ENCODE data around the gene PPP3R1.

The PPP3R1 gene

GRCh38 chr2:68235090-68235489 lies 17.2 kb downstream of the PPP3R1 start:
- TF ChIP-seq GATA1 (IDR thresholded peaks at IDR 0.05; ENCODE audit: low read depth, low read length) (no peak), POLR2A (IDR thresholded peaks at IDR 0.05; ENCODE audit: low read length) (no peak)
- no peak for DNase-seq

DNA sequence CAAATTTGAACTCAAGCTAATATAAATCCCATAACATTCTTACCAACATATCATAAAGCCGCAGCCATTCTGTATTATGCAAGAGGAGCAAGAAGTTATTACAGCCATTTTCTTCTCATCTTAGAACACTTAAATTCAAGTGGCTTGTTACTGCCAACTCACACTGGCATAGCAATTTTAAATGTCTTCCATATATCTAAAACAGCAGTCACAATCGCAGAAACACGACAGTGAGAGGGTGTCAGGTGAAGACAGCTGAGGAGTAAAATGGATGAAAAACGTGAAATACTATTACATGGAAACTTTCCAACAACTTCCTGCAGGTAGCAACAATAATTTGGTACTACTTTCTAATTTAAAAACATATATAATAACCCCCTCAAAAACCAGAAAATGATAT lies 17.9 kb downstream of the PPP3R1 start:
- TF ChIP-seq GATA1 (IDR thresholded peaks at IDR 0.05; ENCODE audit: low read depth, low read length) (no peak), POLR2A (IDR thresholded peaks at IDR 0.05; ENCODE audit: low read length) (no peak)
- DNase-seq, result no peak

DNA sequence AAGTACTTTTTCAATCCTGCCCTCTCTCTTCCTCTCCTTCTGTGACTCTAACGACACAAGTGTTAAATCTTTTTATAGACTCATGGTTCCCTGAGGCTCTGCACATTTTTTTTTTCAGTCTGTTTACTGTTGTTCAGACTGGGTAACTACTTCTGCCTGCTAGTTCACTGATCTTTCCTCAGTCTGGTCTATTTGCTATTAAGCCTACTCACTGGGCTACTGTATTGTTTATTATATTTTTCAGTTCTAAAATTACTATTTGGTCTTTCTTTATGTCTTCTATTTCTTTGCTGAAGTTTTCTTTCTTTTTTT lies 21.3 kb downstream of the PPP3R1 start:
- DNase-seq, result no peak
- TF ChIP-seq GATA1 (IDR thresholded peaks at IDR 0.05; ENCODE audit: low read depth, low read length), result no peak
- TF ChIP-seq POLR2A (IDR thresholded peaks at IDR 0.05; ENCODE audit: low read length), result no peak

DNA sequence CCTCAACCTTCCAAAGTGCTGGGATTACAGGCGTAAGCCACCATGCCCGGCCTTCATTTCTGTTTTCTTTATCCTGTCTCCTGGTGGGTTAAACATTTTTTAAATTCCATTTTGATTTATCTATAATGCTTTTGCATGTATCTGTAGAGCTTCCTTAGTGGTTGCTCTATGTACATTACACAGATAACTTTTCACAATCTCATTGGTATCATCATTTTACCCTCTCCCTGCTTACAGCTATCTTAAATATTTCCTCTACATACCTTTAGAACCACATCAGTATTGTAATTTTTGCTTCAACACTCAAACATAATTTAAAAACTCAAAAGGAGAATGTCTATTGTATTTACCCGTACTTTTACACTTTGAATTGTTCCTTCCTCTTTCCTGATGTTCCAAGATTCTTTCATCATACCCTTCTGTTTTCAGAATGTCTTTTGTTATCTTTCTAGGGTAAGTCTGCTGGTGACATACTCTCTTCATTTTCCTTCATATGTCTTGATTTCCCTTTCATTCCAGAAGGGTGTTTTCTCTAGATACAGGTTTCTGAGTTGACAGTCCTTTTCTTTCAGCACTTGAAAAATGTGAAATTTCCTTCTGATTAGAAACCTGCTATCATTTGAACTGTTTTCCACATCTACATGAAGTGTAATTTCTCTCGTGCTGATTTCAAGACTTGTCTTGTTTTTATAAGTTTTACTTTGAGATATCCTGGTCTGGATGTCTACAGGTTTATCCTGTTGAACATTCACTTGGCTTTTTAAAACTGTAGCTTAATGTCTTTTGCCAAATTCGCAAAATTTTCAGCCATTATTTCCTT lies 21.9 kb downstream of the PPP3R1 start:
- no peak for TF ChIP-seq POLR2A (IDR thresholded peaks at IDR 0.05; ENCODE audit: low read length)
- no peak for DNase-seq

GRCh38 chr2:68226794-68227193 lies 25.5 kb downstream of the PPP3R1 start:
- TF ChIP-seq GATA1 (IDR thresholded peaks at IDR 0.05; ENCODE audit: low read depth, low read length) (no peak), POLR2A (IDR thresholded peaks at IDR 0.05; ENCODE audit: low read length) (no peak)

DNA sequence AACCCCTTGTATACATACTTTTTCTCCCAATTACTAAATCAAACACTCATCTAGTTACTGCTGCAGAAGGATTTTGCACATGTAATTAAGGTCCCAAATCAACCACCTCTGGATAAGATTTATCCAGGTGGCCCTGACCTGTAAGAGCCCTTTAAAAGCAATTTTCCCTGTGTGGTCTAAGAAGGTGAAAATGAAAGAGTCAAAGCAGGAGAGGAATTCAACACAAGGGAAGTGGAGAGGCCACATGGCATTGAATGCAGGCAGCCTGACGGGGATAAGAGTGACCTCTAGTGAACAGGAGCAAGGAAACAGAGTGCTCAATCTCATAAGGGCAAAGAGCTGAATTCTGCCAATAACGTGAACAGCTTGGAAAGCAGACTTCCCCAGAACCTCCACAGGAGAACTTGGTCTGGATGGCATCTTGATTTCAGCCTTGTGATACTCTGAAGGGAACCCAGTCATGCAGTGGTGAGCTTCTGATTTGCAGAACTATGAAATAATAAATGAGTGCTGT lies 27.2 kb downstream of the PPP3R1 start:
- TF ChIP-seq GATA1 (IDR thresholded peaks at IDR 0.05; ENCODE audit: low read depth, low read length) (no peak), POLR2A (IDR thresholded peaks at IDR 0.05; ENCODE audit: low read length) (no peak)
- DNase-seq, result peak; percentile 28 to 60

More at GRCh38 chr2:68226794-68227193, 25.5 kb downstream of the PPP3R1 start:
- DNase-seq, result no peak

DNA sequence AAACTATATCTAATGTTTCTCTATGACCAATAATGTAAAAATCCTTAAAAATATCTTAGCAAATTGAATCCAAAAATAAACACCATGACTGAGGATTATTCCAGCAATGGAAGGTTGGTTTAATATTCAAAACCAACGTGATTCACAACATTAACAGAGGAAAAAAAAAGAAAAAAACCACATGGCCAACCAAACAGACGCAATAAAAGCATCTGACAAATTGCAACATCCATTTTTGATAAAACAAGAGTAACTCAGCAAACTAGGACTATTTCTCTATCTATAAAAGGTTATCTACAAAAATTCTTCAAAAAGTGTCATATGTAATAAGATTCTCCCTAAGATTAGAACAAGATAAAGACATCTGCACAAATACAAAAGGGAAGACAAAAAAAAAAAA lies 28.9 kb downstream of the PPP3R1 start:
- TF ChIP-seq POLR2A (IDR thresholded peaks at IDR 0.05; ENCODE audit: low read length) (no peak), GATA1 (IDR thresholded peaks at IDR 0.05; ENCODE audit: low read depth, low read length) (no peak)
- no peak for DNase-seq

DNA sequence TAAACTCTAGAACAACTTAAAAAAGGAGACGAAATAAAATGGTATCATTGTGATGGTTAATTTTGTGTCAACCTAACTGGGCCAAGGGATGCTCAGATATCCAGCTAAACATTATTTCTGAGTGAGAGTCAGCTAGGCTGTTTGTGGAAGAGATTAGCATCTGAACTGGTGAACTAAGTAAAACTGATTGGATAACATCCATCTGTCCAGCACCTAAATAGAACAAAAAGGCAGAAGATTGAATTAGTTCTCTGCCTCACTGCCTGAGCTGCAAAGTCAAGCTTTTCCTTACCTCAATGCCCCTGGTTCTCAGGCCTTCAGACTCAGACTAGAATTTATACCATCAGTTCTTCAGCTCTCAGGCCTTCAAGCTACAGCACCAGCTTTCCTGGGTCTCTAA lies 30.0 kb downstream of the PPP3R1 start:
- no peak for TF ChIP-seq GATA1 (IDR thresholded peaks at IDR 0.05; ENCODE audit: low read depth, low read length)
- no peak for TF ChIP-seq POLR2A (IDR thresholded peaks at IDR 0.05; ENCODE audit: low read length)
- no peak for DNase-seq

- peak; percentile 39 to 64 for DNase-seq
- TF ChIP-seq POLR2A (IDR thresholded peaks at IDR 0.05; ENCODE audit: low read length) (no peak), GATA1 (IDR thresholded peaks at IDR 0.05; ENCODE audit: low read depth, low read length) (no peak)
Observed at GRCh38 chr2:68218343-68218901, 33.9 kb downstream of the PPP3R1 start.

DNA sequence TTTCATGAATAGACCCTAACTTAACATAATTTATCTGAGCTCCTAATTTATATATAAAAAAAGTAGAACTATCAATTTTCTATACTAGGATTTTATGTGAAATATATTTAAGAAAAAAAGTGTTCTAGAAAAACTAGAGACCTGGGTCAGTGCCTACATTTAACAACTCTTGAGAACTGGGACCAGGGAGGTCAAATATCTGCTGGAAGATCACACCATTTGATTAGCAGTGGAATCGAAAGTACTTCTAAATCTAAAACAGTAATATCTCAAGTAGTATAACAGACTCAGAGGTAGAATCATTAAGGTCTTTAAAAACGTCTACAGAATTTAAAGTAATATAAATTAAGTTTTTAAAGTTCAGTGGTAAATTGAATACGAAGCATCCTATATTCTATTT lies 34.6 kb downstream of the PPP3R1 start:
- peak; percentile 45 to 60 for DNase-seq
- TF ChIP-seq GATA1 (IDR thresholded peaks at IDR 0.05; ENCODE audit: low read depth, low read length) (no peak), POLR2A (IDR thresholded peaks at IDR 0.05; ENCODE audit: low read length) (no peak)

DNA sequence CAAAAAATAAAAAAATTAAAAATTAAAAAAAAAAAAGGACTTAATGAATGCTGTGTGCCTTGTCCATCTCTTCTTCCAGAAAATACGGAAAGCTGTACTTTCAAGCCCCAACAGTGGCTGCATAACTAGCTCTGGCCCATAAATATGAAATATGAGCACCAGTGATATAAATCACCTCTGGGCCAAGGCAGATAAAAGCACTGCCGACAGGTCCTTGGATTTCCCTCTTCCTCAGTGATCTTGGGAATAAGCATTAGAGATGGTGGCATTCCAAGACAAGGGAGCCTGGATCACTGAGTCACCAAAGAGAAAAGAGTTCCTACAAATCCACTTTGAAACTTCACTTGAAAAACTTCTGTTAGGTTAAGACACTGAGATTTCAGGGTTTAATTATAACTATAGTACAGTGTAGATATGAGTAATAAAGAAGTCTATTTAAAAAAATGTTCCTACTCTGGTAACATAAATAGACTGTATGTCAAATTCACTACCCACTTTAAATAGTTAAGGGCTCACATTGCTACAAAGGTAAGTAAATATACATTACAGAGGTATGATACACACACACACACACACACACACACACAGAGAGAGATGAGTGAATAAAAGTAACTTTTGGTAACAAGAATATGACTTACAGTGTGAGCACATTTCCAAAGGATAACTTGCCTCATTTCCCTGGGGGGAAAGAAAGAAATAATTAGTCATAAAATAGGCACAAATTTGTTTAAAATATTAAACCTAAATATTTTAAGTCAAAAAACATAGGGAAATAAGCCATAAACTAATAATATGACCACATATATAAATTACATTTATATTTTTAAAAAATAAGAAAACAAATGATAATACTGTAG lies 35.6 kb downstream of the PPP3R1 start:
- no peak for DNase-seq

GRCh38 chr2:68214381-68214780 lies 38.0 kb downstream of the PPP3R1 start:
- no peak for DNase-seq
- TF ChIP-seq POLR2A (IDR thresholded peaks at IDR 0.05; ENCODE audit: low read length), result no peak
- no peak for TF ChIP-seq GATA1 (IDR thresholded peaks at IDR 0.05; ENCODE audit: low read depth, low read length)

More for the DNA sequence above, 35.6 kb downstream of the PPP3R1 start:
- TF ChIP-seq POLR2A (IDR thresholded peaks at IDR 0.05; ENCODE audit: low read length) (no peak), GATA1 (IDR thresholded peaks at IDR 0.05; ENCODE audit: low read depth, low read length) (no peak)

GRCh38 chr2:68206793-68207192 lies 45.5 kb downstream of the PPP3R1 start:
- no peak for DNase-seq

DNA sequence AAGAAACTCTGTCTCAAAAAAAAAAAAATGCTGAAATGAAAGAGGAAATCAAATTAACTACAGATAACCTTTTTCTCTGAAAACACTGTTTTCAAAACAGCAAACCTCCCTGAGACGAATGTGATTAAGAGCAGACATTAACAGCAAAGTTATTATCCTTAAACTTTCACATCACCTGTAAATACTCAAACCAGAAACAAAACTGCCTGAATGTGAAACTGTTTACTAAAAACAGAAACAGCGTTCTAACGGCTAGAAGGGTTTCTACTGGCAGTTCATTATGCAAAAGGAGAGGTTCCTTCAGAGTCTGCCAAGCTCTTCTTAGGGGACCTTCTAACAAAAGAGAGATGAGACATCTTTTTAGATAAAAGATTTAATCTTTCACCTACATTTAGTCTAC lies 48.7 kb downstream of the PPP3R1 start:
- TF ChIP-seq POLR2A (IDR thresholded peaks at IDR 0.05; ENCODE audit: low read length), result no peak
- no peak for TF ChIP-seq GATA1 (IDR thresholded peaks at IDR 0.05; ENCODE audit: low read depth, low read length)
- DNase-seq, result no peak

More at GRCh38 chr2:68206793-68207192, 45.5 kb downstream of the PPP3R1 start:
- TF ChIP-seq POLR2A (IDR thresholded peaks at IDR 0.05; ENCODE audit: low read length), result no peak
- TF ChIP-seq GATA1 (IDR thresholded peaks at IDR 0.05; ENCODE audit: low read depth, low read length), result no peak
